H1 (cell line): ENCODE results near the gene RELA. TPM values are rescaled to one million over a fixed set of nuclear protein-coding genes. Genes with fewer than 3 reads are reported as not detected.

ENCODE experiments used
- CTCF ChIA-PET: fragments of 300-600 bp; sonication (Branson Sonifier 250); formaldehyde crosslinking; loops from one replicate; lab custom pipeline; 2021; ENCODE audit not compliant: partially characterized antibody; lab: Charles Lee
- POLR2A ChIA-PET: fragments of 300-600 bp; sonication (Branson Sonifier 250); formaldehyde crosslinking; loops from one replicate; lab custom pipeline; 2021; ENCODE audit warnings: inconsistent platforms; ENCODE audit not compliant: partially characterized antibody; lab: Charles Lee
- DNase-seq, 2 experiments: peaks; one replicate each; pipeline versions ENCODE4 v3.0.0 to v3.0.0-alpha.2; 2010 to 2022; ENCODE audit warnings: low spot score in 2 of 2, low read depth in 1 of 2, mixed read lengths in 1 of 2
- FAIRE-seq: peaks from 2 replicates; lab custom pipeline; 2011; peaks lifted over from hg19 to GRCh38; lab: Jason Lieb, UNC
- H2AFZ ChIP-seq: 2 replicates; pipeline ENCODE4 v1.8.1; 2012; ENCODE audit warnings: low read length, inconsistent platforms
- H2AK5ac ChIP-seq: 2 replicates; pipeline ENCODE4 v1.6.1; 2013; ENCODE audit warnings: low read depth, low read length
- H2BK120ac ChIP-seq: replicated peaks from 2 replicates; pipeline ENCODE3; 2013; ENCODE audit warnings: low read depth, low read length, inconsistent platforms
- H2BK12ac ChIP-seq: 2 replicates; pipeline ENCODE4 v1.6.1; 2013; ENCODE audit warnings: low read depth, low read length
- H2BK15ac ChIP-seq: 2 replicates; pipeline ENCODE4 v1.6.1; 2013; ENCODE audit warnings: low read length
- H2BK20ac ChIP-seq: 2 replicates; pipeline ENCODE4 v1.6.1; 2013; ENCODE audit warnings: low read length
- H2BK5ac ChIP-seq: 2 replicates; pipeline ENCODE4 v1.6.1; 2013; ENCODE audit warnings: low read depth, low read length
- H3K14ac ChIP-seq: 2 replicates; pipeline ENCODE4 v1.6.1; 2013; ENCODE audit warnings: inconsistent platforms; ENCODE audit not compliant: insufficient read length
- H3K18ac ChIP-seq: 2 replicates; pipeline ENCODE4 v1.6.1; 2013; ENCODE audit warnings: low read length; ENCODE audit errors: extremely low read depth
- H3K23ac ChIP-seq: 2 replicates; pipeline ENCODE4 v1.6.1; 2013; ENCODE audit warnings: inconsistent platforms; ENCODE audit not compliant: insufficient read length
- H3K23me2 ChIP-seq: 2 replicates; pipeline ENCODE4 v1.6.1; 2013; ENCODE audit warnings: low read depth, low read length
- H3K27ac ChIP-seq: 2 replicates; pipeline ENCODE4 v1.6.1; 2011; ENCODE audit warnings: low read depth, low read length, inconsistent platforms
- H3K27me3 ChIP-seq, 4 experiments: replicated peaks in 1 of 4; 1 replicate in 1 of 4; 2 replicates in 3 of 4; pipeline versions ENCODE4 v1.6.1 to v1.8.1; 2011 to 2013; ENCODE audit warnings: low read length in 3 of 4, mild to moderate bottlenecking in 3 of 4, inconsistent platforms in 2 of 4, mixed read lengths in 2 of 4, moderate library complexity in 1 of 4; ENCODE audit not compliant: control insufficient read depth in 3 of 4, insufficient read depth in 3 of 4; ENCODE audit errors: extremely low read depth in 1 of 4
- H3K36me3 ChIP-seq, 4 experiments: 2 replicates each; pipeline versions ENCODE4 v1.6.1 to v1.8.1; 2011 to 2013; ENCODE audit warnings: mild to moderate bottlenecking in 4 of 4, low read length in 3 of 4, moderate library complexity in 2 of 4, control low read depth in 1 of 4, inconsistent platforms in 1 of 4; ENCODE audit not compliant: insufficient read depth in 4 of 4, control insufficient read depth in 2 of 4
- H3K4ac ChIP-seq: replicated peaks from 2 replicates; pipeline ENCODE3; 2013; ENCODE audit warnings: low read length, low read depth, mixed read lengths, inconsistent platforms; ENCODE audit not compliant: insufficient read length
- H3K4me1 ChIP-seq, 4 experiments: replicated peaks in 1 of 4; 1 replicate in 1 of 4; 2 replicates in 3 of 4; pipeline versions ENCODE4 v1.6.1 to v1.8.1; 2011 to 2013; ENCODE audit warnings: low read length in 3 of 4, inconsistent platforms in 2 of 4, mixed read lengths in 1 of 4; ENCODE audit not compliant: insufficient read depth in 4 of 4, control insufficient read depth in 3 of 4
- H3K4me2 ChIP-seq, 2 experiments: 2 replicates each; pipeline versions ENCODE4 v1.6.1 to v1.8.1; 2011 to 2013; ENCODE audit warnings: low read depth in 2 of 2, low read length in 2 of 2, control low read depth in 1 of 2, inconsistent platforms in 1 of 2, mild to moderate bottlenecking in 1 of 2; ENCODE audit not compliant: insufficient read depth in 1 of 2
- H3K4me3 ChIP-seq, 4 experiments: fragments of 200-600, 300-600 bp in 1 of 4; sonication (generic), shearing (Covaris generic), sonication (Bioruptor Twin) in 1 of 4; 2 replicates each; pipeline versions ENCODE4 v1.5.1 to v1.8.1; 2011 to 2016; ENCODE audit warnings: low read length in 4 of 4, low read depth in 3 of 4, control low read depth in 2 of 4, inconsistent platforms in 2 of 4, mild to moderate bottlenecking in 2 of 4, mixed read lengths in 1 of 4, moderate library complexity in 1 of 4; ENCODE audit not compliant: insufficient read depth in 2 of 4; ENCODE audit errors: extremely low read depth in 1 of 4
- H3K56ac ChIP-seq: replicated peaks from 2 replicates; pipeline ENCODE3; 2013; ENCODE audit warnings: low read depth, mild to moderate bottlenecking, mixed read lengths, low read length, inconsistent platforms; ENCODE audit not compliant: insufficient read length
- H3K79me1 ChIP-seq: 2 replicates; pipeline ENCODE4 v1.6.1; 2013; ENCODE audit warnings: low read depth, low read length, control low read depth
- H3K79me2 ChIP-seq, 2 experiments: 2 replicates each; pipeline versions ENCODE4 v1.6.1 to v1.8.1; 2012 to 2013; ENCODE audit warnings: low read length in 2 of 2, mild to moderate bottlenecking in 2 of 2, inconsistent platforms in 1 of 2; ENCODE audit not compliant: insufficient read depth in 2 of 2, control insufficient read depth in 1 of 2
- H3K9ac ChIP-seq, 4 experiments: replicated peaks in 1 of 4; 1 replicate in 1 of 4; 2 replicates in 3 of 4; pipeline versions ENCODE4 v1.6.1 to v1.8.1; 2011 to 2013; ENCODE audit warnings: low read depth in 3 of 4, low read length in 3 of 4, control low read depth in 2 of 4, mild to moderate bottlenecking in 2 of 4, moderate library complexity in 2 of 4, inconsistent platforms in 1 of 4; ENCODE audit errors: extremely low read depth in 1 of 4
- H3K9me3 ChIP-seq, 2 experiments: 2 replicates each; pipeline versions ENCODE4 v1.6.1 to v1.8.1; 2012 to 2013; ENCODE audit warnings: mild to moderate bottlenecking in 2 of 2, moderate library complexity in 2 of 2, control low read depth in 1 of 2, inconsistent platforms in 1 of 2, low read depth in 1 of 2, low read length in 1 of 2, mixed read lengths in 1 of 2; ENCODE audit not compliant: insufficient read depth in 2 of 2
- H4K20me1 ChIP-seq, 2 experiments: replicated peaks in 1 of 2; 2 replicates each; pipeline versions ENCODE3 to v1.8.1; 2011 to 2013; ENCODE audit warnings: inconsistent platforms in 2 of 2, low read length in 2 of 2, mild to moderate bottlenecking in 1 of 2; ENCODE audit not compliant: insufficient read depth in 2 of 2, control insufficient read depth in 1 of 2
- H4K5ac ChIP-seq: 2 replicates; pipeline ENCODE4 v1.6.1; 2013; ENCODE audit warnings: low read length, low read depth, mixed read lengths, inconsistent platforms; ENCODE audit not compliant: insufficient read length
- H4K8ac ChIP-seq: 2 replicates; pipeline ENCODE4 v1.8.0; 2013; ENCODE audit warnings: mild to moderate bottlenecking, moderate library complexity, low read length, inconsistent platforms; ENCODE audit not compliant: insufficient read depth; ENCODE audit errors: extremely low read depth
- H4K91ac ChIP-seq: replicated peaks from 2 replicates; pipeline ENCODE3; 2013; ENCODE audit warnings: low read length, mixed read lengths, inconsistent platforms; ENCODE audit not compliant: insufficient read length
- BACH1 ChIP-seq: IDR thresholded peaks from 2 replicates; pipeline ENCODE4 v1.6.1; 2012; ENCODE audit warnings: low read length, improper control_type of control experiment
- CHD1 ChIP-seq: IDR thresholded peaks from 2 replicates; pipeline ENCODE4 v1.6.1; 2012; ENCODE audit warnings: low read depth, low read length, improper control_type of control experiment
- CREB1 ChIP-seq: IDR thresholded peaks from 2 replicates; pipeline ENCODE4 v1.6.1; 2012; ENCODE audit warnings: inconsistent platforms
- GABPA ChIP-seq: IDR thresholded peaks from 2 replicates; pipeline ENCODE4 v1.6.1; 2011; ENCODE audit warnings: mild to moderate bottlenecking, low read length, moderate library complexity, borderline replicate concordance; ENCODE audit not compliant: insufficient read depth
- JUN ChIP-seq: IDR thresholded peaks from 2 replicates; pipeline ENCODE4 v1.6.1; 2011; ENCODE audit warnings: low read depth, mild to moderate bottlenecking, improper control_type of control experiment, low read length
- KDM5A ChIP-seq: fragments of 200-600 bp; IDR thresholded peaks from 2 replicates; pipeline ENCODE4 v1.7.1; 2012; ENCODE audit warnings: mild to moderate bottlenecking, low read length, inconsistent platforms, mixed read lengths
- NANOG ChIP-seq: IDR thresholded peaks from 2 replicates; pipeline ENCODE4 v1.6.1; 2011; ENCODE audit warnings: low read length, low read depth, mild to moderate bottlenecking, inconsistent platforms; ENCODE audit not compliant: insufficient read depth, poor library complexity, severe bottlenecking
- POU5F1 ChIP-seq: IDR thresholded peaks from 2 replicates; pipeline ENCODE4 v1.6.1; 2011; ENCODE audit warnings: low read depth, mild to moderate bottlenecking, low read length, moderate library complexity
- RNF2 ChIP-seq: fragments of 200-900, 300-1000 bp; sonication (generic); IDR thresholded peaks from 2 replicates; pipeline ENCODE4 v1.7.1; 2016; ENCODE audit warnings: borderline replicate concordance, low read depth, mild to moderate bottlenecking, antibody characterized with exemption, low read length; ENCODE audit not compliant: poor library complexity, severe bottlenecking; ENCODE audit errors: missing control alignments
- SAP30 ChIP-seq: fragments of 300-600 bp; sonication (generic); IDR thresholded peaks from 2 replicates; pipeline ENCODE4 v1.7.1; 2012; ENCODE audit warnings: low read length, moderate library complexity, mild to moderate bottlenecking, inconsistent platforms; ENCODE audit not compliant: insufficient read depth, insufficient replicate concordance
- SIN3A ChIP-seq, 2 experiments: IDR thresholded peaks in 1 of 2; conservative IDR thresholded peaks in 1 of 2; 2 replicates each; pipeline ENCODE4 v1.6.1; 2011 to 2012; ENCODE audit warnings: low read length in 2 of 2, improper control_type of control experiment in 1 of 2, low read depth in 1 of 2, mild to moderate bottlenecking in 1 of 2
- SRF ChIP-seq: IDR thresholded peaks from 2 replicates; pipeline ENCODE4 v1.6.1; 2011; ENCODE audit warnings: mild to moderate bottlenecking, low read depth, low read length, moderate library complexity
- TAF1 ChIP-seq: IDR thresholded peaks from 2 replicates; pipeline ENCODE4 v1.6.1; 2011; ENCODE audit warnings: mild to moderate bottlenecking, low read depth, low read length
- WGBS, 2 experiments: shearing (Covaris generic) in 1 of 2; methylation state at CpG; one replicate each; pipeline versions ENCODE4 v1.1.6 to v1.1.7; 2013 to 2015; ENCODE audit warnings: low lambda C conversion rate in 2 of 2, mixed read lengths in 2 of 2, inconsistent platforms in 1 of 2, low coverage in 1 of 2, missing lambda C conversion rate in 1 of 2; ENCODE audit not compliant: insufficient replicate concordance in 2 of 2, insufficient coverage in 1 of 2, insufficient read length in 1 of 2; ENCODE audit errors: extremely low coverage in 1 of 2, missing lambda C conversion rate in 1 of 2; 5-methylcytosine and 5-hydroxymethylcytosine counted together
- polyA plus RNA-seq, 7 experiments: library from polyadenylated mRNA; depleted of rRNA in 3 of 7; stranded (reverse) in 5 of 7; unstranded in 2 of 7; fragments of >200 nt in 5 of 7; fragments of 200-250 nt in 2 of 7; gene quantifications; 1 replicate in 5 of 7; 2 replicates in 1 of 7; 4 replicates in 1 of 7; pipeline versions ENCODE4 v1.2.1 to v1.2.3, GENCODE V29; 2011 to 2013; ENCODE audit warnings: missing spikeins in 2 of 7, mixed read lengths in 2 of 7
- total RNA-seq: library from RNA; stranded (reverse); fragmentation: NEBNext Ultra II Directional; extraction: Animal tissue kit (Norgen Biotek cat#: 25700); gene quantifications from 2 replicates; pipeline ENCODE4 v1.2.1, GENCODE V29; 2021

The RELA gene
- total and polyA plus RNA-seq, 2 of the 8 experiments (the other 6 are each of a cell fraction or from before 2014, with no cell fraction given) = 21.9 to 27.5 TPM

GRCh38 chr11:65680192-65680743, 17.6 kb upstream of the RELA start:
- no peaks in the 10 kb centered on the region for H3K23me2 ChIP-seq
- FAIRE-seq = no peak
- H3K4me2 ChIP-seq = no peak overlapping the region
- no peak overlapping the region for H4K91ac ChIP-seq
- no peak overlapping the region for H3K14ac ChIP-seq
- no peak overlapping the region for H2AK5ac ChIP-seq
- ChIA-PET POLR2A (interaction anchor here (0.7 to 1.3 kb wide), 2 partner anchors 65 to 179 kb away, joined by 3 to 4 read pairs; no protein-coding TSS in a partner anchor), CTCF (interaction anchor here (0.8 to 2.8 kb wide), 2 partner anchors 12 to 25 kb away, joined by 3 to 12 read pairs; no protein-coding TSS in a partner anchor)
- no peak overlapping the region for H4K5ac ChIP-seq
- no peaks in the 10 kb centered on the region for H3K79me2 ChIP-seq
- peak overlapping the region; percentile 42; the same call in 1 of the 2 replicates for H2AFZ ChIP-seq
- H2BK120ac ChIP-seq = no peak overlapping the region
- no peaks in the 10 kb centered on the region for H3K79me1 ChIP-seq
- H4K20me1 ChIP-seq = no peaks in the 10 kb centered on the region
- H3K27ac ChIP-seq = no peak overlapping the region
- H2BK15ac ChIP-seq = no peak overlapping the region
- H2BK20ac ChIP-seq = no peak overlapping the region
- no peak overlapping the region for H4K8ac ChIP-seq
- H3K23ac ChIP-seq = no peak overlapping the region
- H3K9me3 ChIP-seq = no peaks in the 10 kb centered on the region
- H3K36me3 ChIP-seq = no peaks in the 10 kb centered on the region
- DNase-seq = no peak
- H3K18ac ChIP-seq = no peak overlapping the region
- no peak overlapping the region for H2BK12ac ChIP-seq
- H3K56ac ChIP-seq = no peak overlapping the region
- 88% methylated on average over 5 of the region's 5 CpGs; no CpG with 5 or more reads in 1 of the 2 experiments for WGBS, 2 experiments
- no peak overlapping the region for H3K4ac ChIP-seq
- H3K9ac ChIP-seq = no peak overlapping the region
- H3K4me3 ChIP-seq = no peak overlapping the region
- no peaks in the 10 kb centered on the region for H3K4me1 ChIP-seq
- no peaks in the 10 kb centered on the region for H3K27me3 ChIP-seq
- no peak overlapping the region for H2BK5ac ChIP-seq
- TF ChIP-seq RNF2 (no peak), SAP30 (no peak), SRF (no peak), SIN3A (conservative IDR thresholded peaks at IDR 0.05 in 1 of 2, IDR thresholded peaks at IDR 0.05 in 1 of 2; ENCODE audit: low read depth in 1 of 2, low read length in 2 of 2) (no peak), GABPA (no peak), BACH1 (no peak), CREB1 (no peak), JUN (no peak), TAF1 (no peak), NANOG (no peak), KDM5A (no peak), POU5F1 (no peak), CHD1 (no peak)
